HG02763 (cell line): ENCODE measurements around the gene MAP2.
A peak's percentile ranks its signal among the peaks of the same experiment; 100 is the strongest.

Source experiments
- ATAC-seq: cut with Tn5 transposase; IDR thresholded peaks from one replicate; pipeline ENCODE4 v1.9.1; 2021; ENCODE audit warnings: mild to moderate bottlenecking, moderate library complexity; ENCODE audit not compliant: unreplicated experiment

MAP2 gene

DNA sequence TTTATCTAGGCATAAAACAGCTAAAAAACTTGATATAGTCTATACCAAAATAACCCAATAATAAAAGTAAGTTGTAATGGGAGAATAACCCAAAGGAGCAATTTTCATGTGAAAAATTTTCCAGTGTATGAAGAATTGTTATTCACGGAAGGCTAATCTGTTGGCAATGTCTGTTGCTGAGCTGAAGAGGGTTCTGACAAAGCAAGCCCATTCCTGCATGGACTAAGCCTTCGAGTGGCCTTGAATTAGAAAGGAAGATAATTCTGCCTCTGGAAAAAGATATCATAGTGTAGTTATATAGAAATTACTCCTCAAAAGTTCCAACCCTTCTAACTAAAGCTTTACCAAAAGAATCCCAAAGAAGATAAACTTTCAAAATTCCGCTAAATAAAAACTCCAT is 101.5 kb downstream of the MAP2 start:
- ATAC-seq: no peak

DNA sequence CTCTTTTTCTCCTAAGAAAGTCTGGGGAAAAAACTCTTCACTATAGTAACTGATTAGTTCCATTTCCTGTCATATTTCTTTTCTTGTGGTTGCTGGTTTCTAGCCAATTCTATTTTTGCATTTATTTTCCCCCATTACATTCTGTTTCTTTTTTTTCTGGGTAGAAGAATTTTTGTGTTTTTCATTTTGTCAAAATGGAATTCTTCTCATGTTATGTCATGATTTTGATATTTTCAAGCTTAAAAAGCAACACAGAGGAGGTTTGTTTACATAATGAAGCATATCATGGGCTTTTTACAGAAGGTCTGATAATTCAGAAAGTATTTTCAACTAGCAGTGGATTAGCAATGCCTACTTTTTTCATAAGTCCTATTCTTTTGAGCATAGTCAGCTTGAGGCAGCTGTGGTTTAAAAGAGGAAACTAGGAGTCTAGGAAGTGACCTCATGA is 102.0 kb downstream of the MAP2 start:
- ATAC-seq: no peak

DNA sequence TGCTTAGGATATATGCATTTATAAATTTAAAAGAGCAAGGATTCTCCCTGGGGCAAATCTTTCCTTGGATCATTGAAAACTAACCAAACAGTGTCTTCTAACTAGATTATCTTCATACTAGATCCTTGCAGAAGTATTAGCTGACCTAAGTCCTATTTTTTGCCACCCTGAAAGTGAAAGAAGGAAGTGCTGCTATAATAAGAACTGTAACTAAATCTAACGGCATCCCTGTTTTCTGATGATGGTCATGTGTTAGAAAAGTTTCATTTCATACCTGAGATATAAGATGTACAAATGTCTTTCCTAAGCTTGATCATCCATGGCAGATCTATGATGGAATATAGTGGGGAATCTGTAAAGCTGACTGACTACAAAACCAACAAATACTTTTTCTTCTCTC is 102.7 kb downstream of the MAP2 start:
- ATAC-seq: no peak

DNA sequence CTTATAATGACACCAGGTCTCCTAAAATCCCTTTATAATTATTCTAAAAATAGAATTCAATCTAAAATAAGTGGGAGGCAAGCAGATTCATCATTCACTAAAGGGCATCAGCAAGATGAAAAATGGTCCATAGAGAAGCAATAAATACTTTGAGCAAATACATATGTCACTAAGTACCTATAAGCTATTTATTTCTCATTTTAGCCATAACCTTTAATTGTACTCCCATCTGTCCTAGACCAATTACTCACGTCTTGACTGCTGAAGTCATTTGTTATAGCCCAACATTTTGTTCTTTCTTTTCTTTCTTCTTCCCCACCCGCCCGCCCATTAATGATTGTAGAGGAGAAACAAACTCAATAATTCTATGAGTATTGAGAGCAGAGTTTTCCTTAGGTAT is 105.7 kb downstream of the MAP2 start:
- no peak for ATAC-seq

DNA sequence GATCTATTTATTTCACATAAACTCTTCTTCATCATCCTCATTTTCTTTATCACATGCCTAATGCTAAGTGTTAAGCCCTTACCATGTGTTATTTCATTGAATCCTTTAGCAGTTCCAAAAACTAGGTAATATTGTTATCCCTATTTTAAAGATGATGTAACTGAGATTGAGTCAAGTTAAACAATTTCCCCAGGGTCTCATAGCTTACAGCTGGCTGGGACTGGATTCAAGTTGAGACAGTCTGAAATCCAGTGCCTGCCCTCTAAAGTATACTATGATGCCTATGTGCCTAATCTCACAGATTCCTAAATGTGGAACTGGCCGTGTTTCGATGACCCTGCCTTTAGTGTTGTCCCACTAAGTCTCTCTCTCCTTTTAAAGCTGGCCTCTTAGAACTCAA is 108.5 kb downstream of the MAP2 start:
- no peak for ATAC-seq

DNA sequence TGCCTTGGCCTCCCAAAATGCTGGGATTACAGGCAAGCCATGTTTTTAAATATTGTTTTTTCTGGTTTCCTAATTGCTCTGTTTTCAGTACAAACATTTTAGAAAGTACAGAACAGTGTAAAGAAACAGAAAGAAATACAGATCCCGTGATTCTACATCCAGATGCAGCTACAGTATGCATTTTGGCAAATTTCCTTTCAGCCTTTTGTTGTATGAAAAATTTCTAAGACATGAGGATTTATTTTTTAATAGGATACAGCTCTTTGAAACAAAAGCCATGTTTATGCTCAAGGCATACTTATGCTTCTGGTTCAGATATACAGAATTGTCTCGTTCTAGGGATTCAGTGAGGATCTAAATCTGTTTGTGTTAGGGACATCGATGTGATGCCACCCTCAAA is 109.5 kb downstream of the MAP2 start:
- no peak for ATAC-seq

DNA sequence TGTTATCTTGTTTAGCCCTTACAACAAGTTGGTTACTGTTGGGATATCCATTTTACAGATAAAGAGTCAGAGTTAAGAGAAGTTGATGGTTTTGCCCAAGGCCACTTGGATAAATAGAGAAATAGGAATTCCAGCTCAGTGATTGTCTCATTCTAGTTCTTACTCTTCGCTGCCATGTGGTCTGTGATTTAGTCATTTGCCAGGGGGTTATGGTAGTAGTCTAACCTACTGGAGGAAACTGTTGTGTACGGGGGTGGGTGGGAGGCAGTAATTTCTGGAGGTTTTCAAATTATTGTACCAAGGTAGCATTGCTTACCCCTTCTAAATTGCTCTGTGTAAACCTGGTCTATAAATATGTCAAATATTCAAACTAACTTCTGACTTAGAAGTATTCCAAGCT is 110.4 kb downstream of the MAP2 start:
- peak; percentile 45 for ATAC-seq

DNA sequence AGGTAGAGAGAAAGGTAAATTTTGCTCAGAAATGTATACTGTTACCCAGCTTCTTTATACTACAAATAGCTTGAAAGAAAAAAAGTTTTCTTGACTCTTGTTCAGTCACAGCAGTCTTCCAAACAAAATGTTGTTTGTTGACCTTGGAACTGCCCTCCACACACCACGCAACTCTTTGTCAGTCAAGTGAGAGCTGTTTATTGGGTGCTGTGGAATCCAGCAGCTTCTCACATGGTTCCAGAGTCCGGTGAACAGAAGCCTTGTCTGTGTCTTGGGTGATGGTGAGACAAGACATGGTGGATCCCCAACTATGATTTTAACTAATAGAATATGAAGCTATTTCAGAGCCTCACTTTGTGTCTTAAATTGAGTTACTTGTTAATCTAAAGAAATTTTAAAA is 112.5 kb downstream of the MAP2 start:
- ATAC-seq: no peak

DNA sequence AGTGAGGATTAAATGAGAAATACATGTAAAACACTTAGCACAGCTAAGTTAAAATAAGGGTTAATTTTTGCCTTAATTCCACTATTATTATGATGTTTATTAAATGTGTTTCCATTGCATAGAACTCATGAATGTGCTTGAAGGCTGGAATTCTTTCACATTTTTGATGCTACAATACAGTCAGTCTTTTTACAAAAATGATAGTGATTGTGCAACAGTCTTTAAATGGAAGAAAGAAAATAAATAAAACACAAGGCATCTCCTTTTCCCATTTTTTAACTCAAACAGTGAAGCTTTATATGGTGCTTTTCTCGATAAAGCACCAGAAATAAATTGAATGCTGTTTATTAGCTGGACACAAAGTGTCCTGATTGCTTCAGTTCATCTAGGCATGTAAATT is 123.9 kb downstream of the MAP2 start:
- ATAC-seq: no peak

DNA sequence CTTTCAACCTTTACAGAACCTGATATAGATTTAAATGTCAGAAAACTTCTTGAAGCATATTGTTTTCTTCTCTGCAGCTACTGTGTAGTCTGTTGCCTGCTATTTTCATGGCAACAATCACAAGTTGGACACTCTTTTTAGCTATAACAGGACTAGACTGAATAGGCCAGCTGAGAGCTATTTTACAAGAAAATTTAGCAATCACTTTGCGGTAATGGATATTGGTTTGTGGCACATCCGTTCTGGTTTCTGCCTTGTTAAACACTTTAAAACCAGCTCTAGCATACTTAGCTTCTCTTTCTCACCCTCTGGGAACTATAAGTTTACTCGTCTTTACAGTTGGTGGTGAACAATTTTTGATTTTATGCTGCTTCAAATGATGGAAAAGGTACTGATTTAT is 125.7 kb downstream of the MAP2 start:
- no peak for ATAC-seq

DNA sequence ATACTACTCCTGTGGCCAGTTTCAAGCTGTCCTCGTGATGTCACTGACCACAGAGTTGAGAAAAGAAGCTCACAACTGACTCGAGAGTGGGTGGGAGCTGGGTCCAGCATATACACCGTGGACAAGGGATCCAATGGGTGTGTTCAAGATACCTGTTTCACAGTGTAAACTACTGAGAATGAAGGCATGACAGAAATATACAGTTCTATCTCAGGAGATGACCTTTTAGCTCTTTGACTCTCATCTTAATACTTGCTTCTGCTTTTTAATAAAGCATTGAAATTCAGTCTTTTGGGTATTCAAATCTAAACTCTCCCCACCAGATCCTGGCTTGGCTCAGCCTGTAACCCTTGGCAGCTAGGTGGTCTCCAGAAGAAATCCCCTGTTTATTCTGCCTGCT is 130.1 kb downstream of the MAP2 start:
- ATAC-seq: no peak

DNA sequence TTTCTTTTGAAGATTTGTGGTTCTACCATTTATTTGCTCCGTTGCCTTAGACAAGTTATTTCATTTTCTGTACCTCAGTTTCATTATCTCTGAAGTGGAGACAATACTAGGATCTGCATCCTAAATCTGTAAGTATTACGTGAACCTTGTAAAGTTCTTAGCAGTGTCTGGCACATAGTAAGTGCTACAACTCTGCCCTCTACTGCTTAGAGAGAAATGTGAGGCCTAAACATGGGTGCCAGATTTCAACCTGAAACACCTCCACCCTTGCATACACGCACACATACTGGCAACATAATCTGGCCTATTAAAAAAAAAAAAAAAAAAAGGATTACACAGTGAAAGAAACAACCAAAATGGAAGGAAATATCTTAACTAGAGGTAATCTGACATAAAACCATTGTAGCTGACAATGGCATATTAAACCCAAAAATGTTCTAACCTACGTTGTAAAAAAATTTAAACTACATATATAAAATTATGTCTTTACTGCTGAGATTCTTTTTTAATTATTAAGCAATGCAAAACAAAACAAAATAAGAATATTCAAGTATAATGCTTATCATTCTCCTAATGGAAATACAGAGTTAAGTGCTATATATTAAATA is 132.6 kb downstream of the MAP2 start:
- no peak for ATAC-seq

DNA sequence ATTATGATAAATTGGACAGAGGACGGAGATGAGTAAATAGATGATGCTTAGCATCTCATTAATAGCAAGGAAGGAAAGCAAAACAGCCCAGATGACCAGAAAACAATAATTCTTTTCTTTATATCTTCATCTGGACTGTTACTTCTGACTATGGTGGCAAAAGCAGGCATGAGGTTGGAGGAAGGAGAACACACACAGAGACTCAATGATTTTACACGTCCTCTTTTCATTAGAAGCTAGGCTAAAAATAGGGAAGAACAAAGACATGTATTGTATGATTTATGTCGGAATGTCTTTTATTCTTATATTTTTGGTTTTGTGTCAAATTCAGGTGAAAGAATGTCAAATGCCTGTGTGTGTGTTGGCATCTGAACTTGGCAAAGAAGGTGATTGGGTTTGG is 137.1 kb downstream of the MAP2 start:
- no peak for ATAC-seq

DNA sequence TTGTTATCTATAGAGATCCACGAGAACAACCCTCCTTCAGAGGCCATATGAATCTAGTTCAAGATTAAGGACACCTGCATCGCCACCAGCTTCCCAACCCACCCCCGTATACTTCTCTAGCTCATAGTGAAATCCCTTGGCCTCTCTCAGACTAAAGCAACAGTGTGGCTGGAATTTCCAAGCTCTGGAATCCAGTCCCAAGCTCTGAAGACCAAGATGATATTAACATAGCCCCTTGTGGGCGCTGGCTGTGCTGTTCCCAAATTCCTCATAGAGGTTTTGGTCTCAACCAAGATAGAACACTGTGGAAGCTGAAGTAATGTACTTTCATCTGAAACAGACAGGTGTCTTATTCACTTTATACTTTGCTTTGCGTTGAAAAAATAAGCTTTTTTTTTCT is 139.6 kb downstream of the MAP2 start:
- no peak for ATAC-seq

DNA sequence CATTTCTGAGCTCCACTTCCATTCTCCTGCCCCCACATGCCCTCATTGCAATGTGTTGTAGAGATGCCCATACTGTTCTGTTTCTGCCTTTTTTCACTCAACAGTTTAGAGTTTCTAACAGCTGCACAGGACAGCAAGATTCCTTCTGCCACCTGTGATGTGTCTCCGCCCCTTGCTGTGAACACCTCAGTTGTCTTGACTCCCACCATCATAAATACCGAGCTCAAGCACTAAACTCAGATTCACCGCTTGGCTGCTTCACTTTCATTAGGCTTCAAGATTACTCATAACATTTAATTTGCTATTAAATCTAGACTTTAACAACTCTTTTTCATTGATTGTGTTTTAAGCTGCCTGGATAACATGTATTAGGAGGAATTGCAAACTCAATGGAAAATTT is 141.0 kb downstream of the MAP2 start:
- no peak for ATAC-seq

DNA sequence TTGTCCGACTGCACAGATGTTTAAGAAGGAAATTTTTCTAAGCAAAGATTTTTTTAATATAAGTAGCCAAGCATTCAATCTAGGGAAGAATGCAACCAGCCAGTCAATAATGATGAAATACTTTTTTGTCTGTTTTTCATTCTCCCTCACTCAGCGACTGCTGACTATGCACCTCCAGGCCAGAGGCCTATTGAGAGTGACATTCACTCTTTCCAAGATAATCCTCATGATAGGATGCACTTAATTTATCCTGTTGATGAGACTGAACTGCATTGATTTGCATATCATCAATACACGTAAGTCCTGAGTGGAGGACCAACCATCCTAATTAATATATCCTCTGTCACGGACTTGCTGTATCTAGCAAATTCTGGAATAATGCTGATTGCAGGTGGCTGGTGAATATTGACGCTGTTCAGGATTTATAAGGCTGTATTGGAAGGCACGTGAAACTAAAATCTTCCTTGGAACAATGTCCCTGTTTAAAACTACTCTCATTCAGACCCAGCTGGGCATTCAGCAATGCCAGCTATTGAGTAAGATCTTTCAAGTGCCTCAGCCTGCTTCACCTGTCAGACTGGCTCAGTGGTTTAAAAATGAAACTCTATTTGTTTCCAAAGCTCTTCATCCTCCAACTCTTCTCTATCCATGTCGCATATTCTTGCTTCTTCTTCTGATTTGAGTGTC is 142.2 kb downstream of the MAP2 start:
- ATAC-seq: no peak

DNA sequence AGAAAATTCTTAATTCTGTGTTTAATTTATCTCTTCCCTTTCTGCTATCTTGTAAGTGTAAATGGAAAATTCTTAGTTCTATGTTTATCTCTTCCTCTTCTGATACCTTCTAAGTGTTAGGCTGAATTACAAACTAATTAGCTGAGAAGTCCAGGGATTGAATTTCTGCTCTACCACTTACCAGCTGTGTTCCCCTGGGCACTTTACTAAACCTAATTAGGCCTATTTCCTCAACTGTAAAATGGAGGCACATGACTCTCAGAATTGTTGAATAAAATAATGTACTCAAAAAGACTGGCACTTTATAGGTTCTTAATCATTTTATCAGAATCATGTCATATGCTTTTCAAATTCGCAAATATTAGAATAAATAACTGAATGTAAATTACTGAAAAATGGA is 146.3 kb downstream of the MAP2 start:
- ATAC-seq: no peak

DNA sequence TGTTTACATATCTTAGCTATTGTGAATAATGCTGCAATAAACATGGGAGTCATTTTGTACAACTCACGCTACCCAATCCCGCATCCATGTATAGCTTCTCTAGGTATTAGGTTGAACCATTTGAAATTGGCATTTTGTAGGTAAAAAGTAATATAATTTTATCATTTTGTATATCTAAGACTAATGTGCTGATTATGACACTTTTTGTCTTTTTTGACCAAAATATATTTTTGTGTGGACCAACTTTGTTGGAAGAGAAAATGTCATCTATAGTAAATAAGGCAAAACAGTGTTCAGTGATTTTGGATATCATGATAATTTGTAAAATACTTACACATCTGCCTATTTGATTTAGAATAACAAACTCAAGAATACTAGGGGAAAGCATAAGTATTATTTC is 150.7 kb downstream of the MAP2 start:
- ATAC-seq: no peak

DNA sequence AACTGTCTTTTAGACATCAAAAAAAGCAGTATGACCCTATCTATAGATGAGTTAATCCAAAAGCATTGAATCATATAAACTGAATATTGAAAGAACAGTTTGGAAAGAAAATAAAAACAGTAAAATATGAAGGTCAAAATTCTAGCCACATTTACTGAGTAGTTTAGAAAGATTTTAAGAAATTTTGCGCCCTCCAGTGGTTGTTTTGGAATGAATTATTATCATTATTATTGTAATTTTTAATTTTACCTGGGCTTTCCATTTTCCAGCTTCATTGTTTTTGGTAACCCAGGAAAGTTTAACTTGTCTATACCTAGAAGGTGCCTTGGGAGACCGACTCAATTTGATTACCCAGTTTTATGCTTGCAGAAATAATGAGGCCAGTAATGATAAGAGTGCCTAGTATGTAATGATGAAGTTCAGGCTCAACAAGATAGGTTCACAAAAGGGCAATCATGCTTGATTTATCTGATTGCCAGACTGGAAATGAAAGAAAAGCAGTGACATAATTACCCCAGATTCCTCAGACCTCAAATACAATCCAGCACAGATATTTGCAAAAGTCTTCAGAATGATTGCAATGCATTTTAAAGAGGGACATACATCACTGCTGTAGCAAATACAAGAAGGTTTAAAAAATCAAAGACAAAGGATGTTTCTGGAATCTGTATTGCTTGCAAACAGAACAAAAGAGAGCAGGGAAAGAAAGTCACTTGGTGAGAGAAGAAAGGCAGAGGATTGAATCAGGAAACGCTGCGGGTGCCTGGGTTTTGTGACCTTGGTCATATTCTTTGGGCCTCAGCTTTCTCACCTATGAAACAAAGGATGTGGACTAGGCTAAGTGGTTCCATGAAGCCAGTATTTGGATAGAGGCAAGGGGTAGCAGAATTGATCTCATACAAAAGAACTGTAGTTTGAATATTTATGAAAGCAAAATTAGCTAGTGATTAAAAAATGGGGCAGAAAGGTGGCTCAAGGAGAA is 153.8 kb downstream of the MAP2 start:
- no peak for ATAC-seq

DNA sequence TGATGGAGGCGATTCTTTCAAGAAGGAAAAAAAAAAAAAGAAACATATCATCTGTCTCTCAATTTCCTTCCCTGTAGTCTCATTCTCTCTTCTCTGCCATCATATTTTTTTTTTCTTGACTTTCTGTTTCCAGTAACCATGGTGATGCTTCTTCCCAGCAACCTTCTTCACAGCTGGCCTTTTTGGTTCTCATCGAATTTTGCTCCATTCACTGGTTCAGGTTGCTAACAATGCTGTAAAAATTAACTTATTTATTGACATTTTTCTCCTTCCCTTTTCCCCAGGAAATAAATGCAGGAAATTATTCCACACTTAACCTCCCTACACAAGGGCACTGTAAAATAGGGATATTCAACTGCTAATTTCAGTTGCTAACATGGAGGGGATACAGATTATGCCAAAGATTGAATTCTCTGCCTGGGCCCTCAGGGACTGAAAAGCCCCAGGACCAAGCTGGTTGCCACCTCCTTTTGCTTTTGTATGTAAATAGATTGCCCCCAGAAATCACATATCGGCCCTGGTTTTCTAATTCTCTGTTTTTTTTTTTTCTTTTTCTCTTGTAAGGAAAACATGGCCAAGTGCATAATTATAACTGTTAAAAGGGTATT is 154.7 kb downstream of the MAP2 start:
- no peak for ATAC-seq

DNA sequence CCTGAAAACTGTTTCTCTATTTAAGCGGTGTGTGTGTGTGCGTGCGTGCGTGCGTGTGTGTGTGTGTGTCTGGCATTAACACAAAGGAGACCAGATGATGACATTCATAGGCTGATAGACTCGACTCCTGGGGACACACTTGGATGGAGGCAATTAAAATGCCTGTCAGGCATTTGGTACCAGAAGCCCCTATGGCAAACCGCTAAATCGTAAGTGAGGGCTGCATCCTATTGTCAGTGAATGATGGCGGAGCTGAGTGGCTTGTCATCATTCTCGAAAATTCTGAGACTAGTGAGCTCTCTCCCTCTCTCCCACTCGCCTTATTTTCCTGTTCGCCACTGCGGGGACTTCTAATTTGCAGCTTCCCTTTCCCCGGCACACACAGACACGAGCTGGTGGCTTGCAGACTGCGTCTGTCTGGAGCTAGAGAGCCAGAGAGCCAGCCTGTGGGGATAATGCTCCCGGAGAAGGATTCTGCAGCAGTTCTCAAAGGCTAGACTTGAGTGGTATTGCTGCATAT is 155.4 kb downstream of the MAP2 start:
- no peak for ATAC-seq
